ENCODE measurements around the gene NBAS. TPM values are rescaled to one million over a fixed set of nuclear protein-coding genes. Genes with fewer than 3 reads are reported as not detected.

Gene NBAS
- polyA plus RNA-seq, 4 donors = 26.0 to 67.2 (median 33.6) TPM

- H3K9me3 ChIP-seq (ENCODE audit: control insufficient read depth in 2 of 2, insufficient read depth in 1 of 2, low read depth in 1 of 2, low read length in 1 of 2) = no peaks in the 10 kb centered on the region
- DNase-seq = no peak
- peaks cover 0 to 3% (median 0%) of the 10 kb centered on the region in 3 donors for H3K27me3 ChIP-seq (ENCODE audit: control insufficient read depth in 3 of 3, insufficient read depth in 3 of 3, low read length in 3 of 3)
- no peak overlapping the region for H3K27ac ChIP-seq (ENCODE audit: low read depth in 1 of 3, low read length in 2 of 3)
- H3K4me1 ChIP-seq (ENCODE audit: control insufficient read depth in 3 of 3, insufficient read depth in 2 of 3, low read depth in 1 of 3, low read length in 2 of 3) = no peaks in the 10 kb centered on the region
- FAIRE-seq = no peak
- H3K4me3 ChIP-seq (ENCODE audit: low read depth in 1 of 3, low read length in 3 of 3) = no peak overlapping the region
- H3K36me3 ChIP-seq (ENCODE audit: control insufficient read depth in 3 of 3, insufficient read depth in 2 of 3, low read depth in 1 of 3, low read length in 3 of 3) = no peaks in the 10 kb centered on the region
Measured at GRCh38 chr2:15584316-15584715, 23.2 kb upstream of the NBAS start.

- no peak for FAIRE-seq
- no peak overlapping the region for H3K27ac ChIP-seq (ENCODE audit: low read depth in 1 of 3, low read length in 2 of 3)
- H3K9me3 ChIP-seq (ENCODE audit: control insufficient read depth in 2 of 2, insufficient read depth in 1 of 2, low read depth in 1 of 2, low read length in 1 of 2) = no peaks in the 10 kb centered on the region
- WGBS, 3 donors = 76 to 86% (median 83%) methylated on average over 1 of the region's 1 CpG
- H3K4me1 ChIP-seq (ENCODE audit: control insufficient read depth in 3 of 3, insufficient read depth in 2 of 3, low read depth in 1 of 3, low read length in 2 of 3) = no peaks in the 10 kb centered on the region
- no peaks in the 10 kb centered on the region for H3K36me3 ChIP-seq (ENCODE audit: control insufficient read depth in 3 of 3, insufficient read depth in 2 of 3, low read depth in 1 of 3, low read length in 3 of 3)
- DNase-seq = no peak
- H3K27me3 ChIP-seq (ENCODE audit: control insufficient read depth in 3 of 3, insufficient read depth in 3 of 3, low read length in 3 of 3) = peaks cover 0 to 3% (median 0%) of the 10 kb centered on the region in 3 donors
- no peak overlapping the region for H3K4me3 ChIP-seq (ENCODE audit: low read depth in 1 of 3, low read length in 3 of 3)
Measured at GRCh38 chr2:15583826-15584225, 22.7 kb upstream of the NBAS start.

GRCh38 chr2:15582710-15583357 lies 21.7 kb upstream of the NBAS start:
- DNase-seq = no peak
- no peak overlapping the region for H3K27ac ChIP-seq (ENCODE audit: low read depth in 1 of 3, low read length in 2 of 3)
- H3K36me3 ChIP-seq (ENCODE audit: control insufficient read depth in 3 of 3, insufficient read depth in 2 of 3, low read depth in 1 of 3, low read length in 3 of 3) = no peaks in the 10 kb centered on the region
- H3K4me3 ChIP-seq (ENCODE audit: low read depth in 1 of 3, low read length in 3 of 3) = no peak overlapping the region
- 81 to 82% (median 82%) methylated on average over 15 of the region's 15 CpGs for WGBS, 3 donors
- H3K27me3 ChIP-seq (ENCODE audit: control insufficient read depth in 3 of 3, insufficient read depth in 3 of 3, low read length in 3 of 3) = peaks cover 0 to 3% (median 0%) of the 10 kb centered on the region in 3 donors
- FAIRE-seq = no peak
- H3K9me3 ChIP-seq (ENCODE audit: control insufficient read depth in 2 of 2, insufficient read depth in 1 of 2, low read depth in 1 of 2, low read length in 1 of 2) = no peaks in the 10 kb centered on the region
- no peaks in the 10 kb centered on the region for H3K4me1 ChIP-seq (ENCODE audit: control insufficient read depth in 3 of 3, insufficient read depth in 2 of 3, low read depth in 1 of 3, low read length in 2 of 3)

GRCh38 chr2:15580451-15580850 lies 19.3 kb upstream of the NBAS start:
- Histone ChIP-seq H3K9me3 (ENCODE audit: control insufficient read depth in 2 of 2, insufficient read depth in 1 of 2, low read depth in 1 of 2, low read length in 1 of 2) (no peaks in the 10 kb centered on the region), H3K4me1 (ENCODE audit: control insufficient read depth in 3 of 3, insufficient read depth in 2 of 3, low read depth in 1 of 3, low read length in 2 of 3) (no peaks in the 10 kb centered on the region), H3K36me3 (ENCODE audit: control insufficient read depth in 3 of 3, insufficient read depth in 2 of 3, low read depth in 1 of 3, low read length in 3 of 3) (no peaks in the 10 kb centered on the region), H3K27me3 (ENCODE audit: control insufficient read depth in 3 of 3, insufficient read depth in 3 of 3, low read length in 3 of 3) (peaks cover 0 to 3% (median 0%) of the 10 kb centered on the region in 3 donors), H3K27ac (ENCODE audit: low read depth in 1 of 3, low read length in 2 of 3) (no peak overlapping the region), H3K4me3 (ENCODE audit: low read depth in 1 of 3, low read length in 3 of 3) (no peak overlapping the region)
- FAIRE-seq (no peak), DNase-seq (no peak)
- WGBS, 3 donors = 61 to 84% (median 81%) methylated on average over 2 of the region's 2 CpGs

- DNase-seq (no peak), FAIRE-seq (no peak)
- Histone ChIP-seq H3K4me1 (ENCODE audit: control insufficient read depth in 3 of 3, insufficient read depth in 2 of 3, low read depth in 1 of 3, low read length in 2 of 3) (no peaks in the 10 kb centered on the region), H3K4me3 (ENCODE audit: low read depth in 1 of 3, low read length in 3 of 3) (no peak overlapping the region), H3K9me3 (ENCODE audit: control insufficient read depth in 2 of 2, insufficient read depth in 1 of 2, low read depth in 1 of 2, low read length in 1 of 2) (no peaks in the 10 kb centered on the region), H3K27ac (ENCODE audit: low read depth in 1 of 3, low read length in 2 of 3) (no peak overlapping the region), H3K36me3 (ENCODE audit: control insufficient read depth in 3 of 3, insufficient read depth in 2 of 3, low read depth in 1 of 3, low read length in 3 of 3) (no peaks in the 10 kb centered on the region), H3K27me3 (ENCODE audit: control insufficient read depth in 3 of 3, insufficient read depth in 3 of 3, low read length in 3 of 3) (peaks cover 0 to 3% (median 0%) of the 10 kb centered on the region in 3 donors)
- WGBS, 3 donors = 42 to 47% (median 44%) methylated on average over 1 of the region's 1 CpG
Measured at GRCh38 chr2:15579641-15580040, 18.5 kb upstream of the NBAS start.

- FAIRE-seq (no peak), DNase-seq (peak; percentile 88 to 89)
- H3K9me3 ChIP-seq (ENCODE audit: control insufficient read depth in 2 of 2, insufficient read depth in 1 of 2, low read depth in 1 of 2, low read length in 1 of 2) = no peaks in the 10 kb centered on the region
- 15 to 21% (median 16%) methylated on average over 7 of the region's 7 CpGs for WGBS, 3 donors
- no peaks in the 10 kb centered on the region for H3K27me3 ChIP-seq (ENCODE audit: control insufficient read depth in 3 of 3, insufficient read depth in 3 of 3, low read length in 3 of 3)
- no peaks in the 10 kb centered on the region for H3K36me3 ChIP-seq (ENCODE audit: control insufficient read depth in 3 of 3, insufficient read depth in 2 of 3, low read depth in 1 of 3, low read length in 3 of 3)
- H3K4me1 ChIP-seq (ENCODE audit: control insufficient read depth in 3 of 3, insufficient read depth in 2 of 3, low read depth in 1 of 3, low read length in 2 of 3) = no peaks in the 10 kb centered on the region
- H3K27ac ChIP-seq (ENCODE audit: low read depth in 1 of 3, low read length in 2 of 3) = no peak overlapping the region
- no peak overlapping the region for H3K4me3 ChIP-seq (ENCODE audit: low read depth in 1 of 3, low read length in 3 of 3)
Measured at GRCh38 chr2:15577071-15577735, 16.1 kb upstream of the NBAS start.

- no peak for DNase-seq
- no peaks in the 10 kb centered on the region for H3K4me1 ChIP-seq (ENCODE audit: control insufficient read depth in 3 of 3, insufficient read depth in 2 of 3, low read depth in 1 of 3, low read length in 2 of 3)
- no peaks in the 10 kb centered on the region for H3K27me3 ChIP-seq (ENCODE audit: control insufficient read depth in 3 of 3, insufficient read depth in 3 of 3, low read length in 3 of 3)
- WGBS, 3 donors = 72 to 81% (median 79%) methylated on average over 3 of the region's 3 CpGs
- no peak for FAIRE-seq
- no peak overlapping the region for H3K4me3 ChIP-seq (ENCODE audit: low read depth in 1 of 3, low read length in 3 of 3)
- no peak overlapping the region for H3K27ac ChIP-seq (ENCODE audit: low read depth in 1 of 3, low read length in 2 of 3)
- no peaks in the 10 kb centered on the region for H3K9me3 ChIP-seq (ENCODE audit: control insufficient read depth in 2 of 2, insufficient read depth in 1 of 2, low read depth in 1 of 2, low read length in 1 of 2)
- H3K36me3 ChIP-seq (ENCODE audit: control insufficient read depth in 3 of 3, insufficient read depth in 2 of 3, low read depth in 1 of 3, low read length in 3 of 3) = no peaks in the 10 kb centered on the region
Measured at GRCh38 chr2:15571729-15572128, 10.6 kb upstream of the NBAS start.

- 61 to 82% (median 76%) methylated on average over 5 of the region's 5 CpGs for WGBS, 3 donors
- no peak overlapping the region for H3K4me3 ChIP-seq (ENCODE audit: low read depth in 1 of 3, low read length in 3 of 3)
- FAIRE-seq = no peak
- H3K27ac ChIP-seq (ENCODE audit: low read depth in 1 of 3, low read length in 2 of 3) = no peak overlapping the region
- no peaks in the 10 kb centered on the region for H3K27me3 ChIP-seq (ENCODE audit: control insufficient read depth in 3 of 3, insufficient read depth in 3 of 3, low read length in 3 of 3)
- no peaks in the 10 kb centered on the region for H3K36me3 ChIP-seq (ENCODE audit: control insufficient read depth in 3 of 3, insufficient read depth in 2 of 3, low read depth in 1 of 3, low read length in 3 of 3)
- no peaks in the 10 kb centered on the region for H3K9me3 ChIP-seq (ENCODE audit: control insufficient read depth in 2 of 2, insufficient read depth in 1 of 2, low read depth in 1 of 2, low read length in 1 of 2)
- H3K4me1 ChIP-seq (ENCODE audit: control insufficient read depth in 3 of 3, insufficient read depth in 2 of 3, low read depth in 1 of 3, low read length in 2 of 3) = no peaks in the 10 kb centered on the region
- DNase-seq = no peak
Measured at GRCh38 chr2:15570104-15570503, 9.0 kb upstream of the NBAS start.

GRCh38 chr2:15568874-15569273 lies 7.7 kb upstream of the NBAS start:
- Histone ChIP-seq H3K27me3 (ENCODE audit: control insufficient read depth in 3 of 3, insufficient read depth in 3 of 3, low read length in 3 of 3) (no peaks in the 10 kb centered on the region), H3K27ac (ENCODE audit: low read depth in 1 of 3, low read length in 2 of 3) (no peak overlapping the region), H3K4me3 (ENCODE audit: low read depth in 1 of 3, low read length in 3 of 3) (no peak overlapping the region), H3K9me3 (ENCODE audit: control insufficient read depth in 2 of 2, insufficient read depth in 1 of 2, low read depth in 1 of 2, low read length in 1 of 2) (no peaks in the 10 kb centered on the region), H3K4me1 (ENCODE audit: control insufficient read depth in 3 of 3, insufficient read depth in 2 of 3, low read depth in 1 of 3, low read length in 2 of 3) (no peaks in the 10 kb centered on the region), H3K36me3 (ENCODE audit: control insufficient read depth in 3 of 3, insufficient read depth in 2 of 3, low read depth in 1 of 3, low read length in 3 of 3) (no peaks in the 10 kb centered on the region)
- DNase-seq (no peak), FAIRE-seq (no peak)
- 94 to 97% (median 95%) methylated on average over 12 of the region's 12 CpGs for WGBS, 3 donors
